ENCODE results near the gene GRM1. TPM values are rescaled to one million over a fixed set of nuclear protein-coding genes. Genes with fewer than 3 reads are reported as not detected.

The GRM1 gene
- total RNA-seq, 1 donor from 2014 or later, result 0.79 TPM

GRCh38 chr6:146153040-146153758, 124.3 kb downstream of the GRM1 start:
- no peak for DNase-seq (ENCODE audit: low spot score)
- Histone ChIP-seq H3K79me2 (ENCODE audit: low read depth) (no peaks in the 10 kb centered on the region), H3F3A (ENCODE audit: low read depth) (no peaks in the 10 kb centered on the region), H3K9ac (no peak overlapping the region), H3K27ac (no peak overlapping the region), H3K4me1 (peaks cover 15% of the 10 kb centered on the region), H4K20me1 (ENCODE audit: low read depth) (no peaks in the 10 kb centered on the region), H2AFZ (replicated peaks) (no peak overlapping the region), H3K27me3 (no peaks in the 10 kb centered on the region), H3K4me2 (no peak overlapping the region), H3K9me3 (ENCODE audit: low read depth) (no peaks in the 10 kb centered on the region), H3K4me3 (no peak overlapping the region), H3K36me3 (no peaks in the 10 kb centered on the region)
- TF ChIP-seq EZH2phosphoT487 (IDR thresholded peaks at IDR 0.05) (no peak), CTCF (IDR thresholded peaks at IDR 0.05) (no peak), EZH2 (IDR thresholded peaks at IDR 0.05) (no peak)
- Mint-ChIP-seq H3K4me3 (no peak overlapping the region), H3K4me1 (peaks cover 16% of the 10 kb centered on the region), H3K36me3 (no peaks in the 10 kb centered on the region), H3K27me3 (ENCODE audit: insufficient read depth, low read depth) (no peaks in the 10 kb centered on the region), H3K9me3 (no peaks in the 10 kb centered on the region), H3K27ac (no peak overlapping the region)

- H3K27me3 Mint-ChIP-seq (ENCODE audit: insufficient read depth, low read depth), result no peaks in the 10 kb centered on the region
- H3K4me3 ChIP-seq, result no peak overlapping the region
- no peak overlapping the region for H3K27ac ChIP-seq
- H3K9me3 Mint-ChIP-seq, result no peaks in the 10 kb centered on the region
- peaks cover 16% of the 10 kb centered on the region for H3K4me1 Mint-ChIP-seq
- no peaks in the 10 kb centered on the region for H3K27me3 ChIP-seq
- H2AFZ ChIP-seq (replicated peaks), result peak overlapping the region; percentile 42
- no peaks in the 10 kb centered on the region for H3K36me3 Mint-ChIP-seq
- H3K4me1 ChIP-seq, result peaks cover 14% of the 10 kb centered on the region
- no peaks in the 10 kb centered on the region for H3K9me3 ChIP-seq (ENCODE audit: low read depth)
- no peaks in the 10 kb centered on the region for H3K36me3 ChIP-seq
- DNase-seq (ENCODE audit: low spot score), result peak; percentile 21
- H3K27ac Mint-ChIP-seq, result no peak overlapping the region
- no peaks in the 10 kb centered on the region for H4K20me1 ChIP-seq (ENCODE audit: low read depth)
- H3K4me3 Mint-ChIP-seq, result no peak overlapping the region
- peak overlapping the region; percentile 5 for H3K4me2 ChIP-seq
- no peaks in the 10 kb centered on the region for H3K79me2 ChIP-seq (ENCODE audit: low read depth)
- H3K9ac ChIP-seq, result no peak overlapping the region
- TF ChIP-seq CTCF (IDR thresholded peaks at IDR 0.05) (no peak), EZH2phosphoT487 (IDR thresholded peaks at IDR 0.05) (no peak), EZH2 (IDR thresholded peaks at IDR 0.05) (no peak)
- H3F3A ChIP-seq (ENCODE audit: low read depth), result no peaks in the 10 kb centered on the region
These were observed 125.3 kb downstream of the GRM1 start for GRCh38 chr6:146154197-146154596.

- H3K4me3 Mint-ChIP-seq, result no peak overlapping the region
- Histone ChIP-seq H3K27ac (no peak overlapping the region), H3K9ac (no peak overlapping the region)
These were observed 132.8 kb downstream of the GRM1 start for GRCh38 chr6:146161664-146162063.

More at GRCh38 chr6:146161664-146162063, 132.8 kb downstream of the GRM1 start:
- no peak for TF ChIP-seq CTCF (IDR thresholded peaks at IDR 0.05)
- no peak for TF ChIP-seq EZH2 (IDR thresholded peaks at IDR 0.05)
- no peak for TF ChIP-seq EZH2phosphoT487 (IDR thresholded peaks at IDR 0.05)
- Histone ChIP-seq H2AFZ (replicated peaks) (no peak overlapping the region), H3K4me2 (no peak overlapping the region), H3K4me1 (no peaks in the 10 kb centered on the region), H3F3A (ENCODE audit: low read depth) (no peaks in the 10 kb centered on the region), H3K36me3 (no peaks in the 10 kb centered on the region), H3K4me3 (no peak overlapping the region), H3K79me2 (ENCODE audit: low read depth) (no peaks in the 10 kb centered on the region), H4K20me1 (ENCODE audit: low read depth) (no peaks in the 10 kb centered on the region), H3K9me3 (ENCODE audit: low read depth) (no peaks in the 10 kb centered on the region), H3K27me3 (no peaks in the 10 kb centered on the region)
- H3K9me3 Mint-ChIP-seq, result no peaks in the 10 kb centered on the region
- no peaks in the 10 kb centered on the region for H3K4me1 Mint-ChIP-seq
- DNase-seq (ENCODE audit: low spot score), result no peak
- H3K36me3 Mint-ChIP-seq, result no peaks in the 10 kb centered on the region
- H3K27ac Mint-ChIP-seq, result no peak overlapping the region
- no peaks in the 10 kb centered on the region for H3K27me3 Mint-ChIP-seq (ENCODE audit: insufficient read depth, low read depth)

Measured in neural progenitor cell (in vitro differentiated cells).